IPS-18a (cell line): Measurements from ENCODE around the gene NAGA.

Experiments used
- H3K27ac ChIP-seq: one replicate; pipeline ENCODE4 v1.5.1; 2013; ENCODE audit warnings: low read length
- H3K27me3 ChIP-seq: one replicate; pipeline ENCODE4 v1.6.1; 2013; ENCODE audit warnings: mild to moderate bottlenecking, low read length; ENCODE audit not compliant: control insufficient read depth, insufficient read depth
- H3K36me3 ChIP-seq: one replicate; pipeline ENCODE4 v1.6.1; 2013; ENCODE audit warnings: low read depth, low read length; ENCODE audit not compliant: control insufficient read depth
- H3K4me1 ChIP-seq: one replicate; pipeline ENCODE4 v1.6.1; 2013; ENCODE audit warnings: low read depth, low read length; ENCODE audit not compliant: control insufficient read depth
- H3K4me3 ChIP-seq: one replicate; pipeline ENCODE4 v1.5.1; 2013; ENCODE audit warnings: low read length
- H3K9ac ChIP-seq: one replicate; pipeline ENCODE4 v1.6.1; 2013; ENCODE audit warnings: mild to moderate bottlenecking, low read length, moderate library complexity
- H3K9me3 ChIP-seq: one replicate; pipeline ENCODE4 v1.6.1; 2013; ENCODE audit warnings: low read depth, low read length; ENCODE audit not compliant: control insufficient read depth

The NAGA gene

DNA sequence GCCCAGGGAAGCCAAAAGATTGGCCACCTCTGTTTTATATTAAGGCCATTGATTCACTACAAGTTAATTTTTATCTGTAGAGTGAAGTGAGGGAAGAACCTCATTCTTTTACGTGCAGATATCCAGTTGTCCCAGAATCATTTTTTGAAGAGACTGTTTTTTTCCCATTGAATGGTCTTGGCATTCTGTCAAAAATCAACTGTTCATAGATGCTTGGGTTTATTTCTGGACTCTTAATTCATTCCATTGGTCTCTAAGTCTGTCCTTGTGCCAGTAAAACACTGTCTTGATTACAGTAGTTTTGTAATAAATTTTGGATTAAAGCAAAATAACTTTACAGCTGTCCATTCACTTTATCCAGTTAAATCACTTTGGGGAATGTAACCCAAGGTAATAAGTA is 45.2 kb downstream of the NAGA start:
- Histone ChIP-seq H3K27me3 (peaks cover 7% of the 10 kb centered on the region), H3K4me1 (no peaks in the 10 kb centered on the region), H3K9me3 (no peaks in the 10 kb centered on the region), H3K36me3 (no peaks in the 10 kb centered on the region), H3K4me3 (no peak overlapping the region), H3K27ac (no peak overlapping the region), H3K9ac (no peak overlapping the region)

DNA sequence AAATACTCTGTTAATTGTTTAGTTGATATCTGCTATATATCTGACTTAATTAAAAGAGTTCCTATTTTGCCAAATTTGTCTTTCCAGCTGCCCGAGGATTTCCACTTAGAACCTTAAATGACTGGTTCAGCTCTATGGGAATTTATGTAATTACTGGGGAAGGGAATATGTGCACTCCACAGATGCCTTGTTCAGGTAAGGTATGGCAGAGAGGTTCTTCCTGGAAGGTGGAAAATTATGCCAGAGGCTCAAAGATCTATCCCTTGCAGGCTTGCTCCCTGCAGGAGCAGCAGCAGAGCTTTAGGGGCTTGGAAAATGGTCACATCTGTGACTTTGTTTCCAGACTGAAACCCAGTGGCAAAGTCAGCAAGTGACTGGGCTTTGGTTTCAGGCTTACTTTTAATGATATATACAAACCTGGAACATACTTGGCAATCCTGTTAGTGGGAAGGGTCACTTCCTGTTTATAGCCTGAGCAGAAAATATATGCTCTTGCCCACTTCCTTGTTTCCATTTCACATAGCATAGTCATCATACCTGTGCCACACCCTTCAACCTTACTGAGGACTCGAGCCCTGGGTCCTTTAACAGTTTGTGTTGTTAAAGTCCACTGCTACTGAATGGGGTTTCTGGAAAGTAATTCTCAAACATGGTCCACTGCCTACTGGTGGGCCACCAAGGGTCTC is 48.3 kb downstream of the NAGA start:
- no peak overlapping the region for H3K27ac ChIP-seq
- no peak overlapping the region for H3K4me3 ChIP-seq
- H3K36me3 ChIP-seq = no peaks in the 10 kb centered on the region
- no peaks in the 10 kb centered on the region for H3K27me3 ChIP-seq
- no peaks in the 10 kb centered on the region for H3K9me3 ChIP-seq
- no peak overlapping the region for H3K9ac ChIP-seq
- no peaks in the 10 kb centered on the region for H3K4me1 ChIP-seq

DNA sequence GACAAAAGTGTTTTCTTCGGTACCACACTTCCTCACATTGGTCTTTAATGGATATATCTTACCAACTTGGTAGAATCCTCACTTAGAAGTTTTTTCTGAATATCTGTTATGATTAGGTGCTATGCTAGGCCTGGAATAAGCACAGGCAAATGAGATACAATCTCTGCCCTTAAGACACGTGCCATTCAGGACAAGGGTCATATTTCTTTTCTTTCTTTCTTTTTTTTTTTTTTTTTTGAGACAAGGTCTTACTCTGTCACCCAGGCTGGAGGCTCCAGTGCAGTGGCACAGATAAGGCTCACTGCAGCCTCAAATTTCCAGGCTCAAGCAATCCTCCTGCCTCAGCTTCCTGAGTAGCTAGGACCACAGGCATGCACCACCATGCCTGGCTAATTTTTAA is 49.0 kb downstream of the NAGA start:
- no peaks in the 10 kb centered on the region for H3K4me1 ChIP-seq
- no peak overlapping the region for H3K4me3 ChIP-seq

DNA sequence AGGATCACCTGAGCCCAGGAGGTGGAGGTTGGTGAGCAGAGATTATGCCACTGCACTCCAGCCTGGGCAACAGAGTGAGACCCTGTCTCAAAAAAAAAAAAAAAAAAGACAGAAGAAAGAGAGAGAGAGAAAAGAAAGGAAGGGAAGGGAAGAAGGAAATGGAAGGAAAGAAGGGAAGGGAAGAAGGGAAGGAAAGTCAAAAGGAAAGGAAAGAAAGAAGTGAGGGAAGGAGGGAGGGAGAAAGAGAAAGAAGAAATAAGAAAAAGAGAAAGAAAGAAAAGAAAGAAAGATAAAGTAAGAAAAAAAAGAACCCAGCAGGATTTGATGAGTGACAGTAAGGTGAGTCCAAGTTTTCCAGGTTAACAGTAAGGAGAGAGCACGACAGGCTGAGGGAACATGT is 52.4 kb downstream of the NAGA start:
- Histone ChIP-seq H3K4me1 (no peaks in the 10 kb centered on the region), H3K9me3 (no peaks in the 10 kb centered on the region), H3K9ac (no peak overlapping the region), H3K4me3 (no peak overlapping the region), H3K27me3 (no peaks in the 10 kb centered on the region), H3K36me3 (no peaks in the 10 kb centered on the region), H3K27ac (no peak overlapping the region)

More for the DNA sequence above, 49.0 kb downstream of the NAGA start:
- no peaks in the 10 kb centered on the region for H3K9me3 ChIP-seq
- no peaks in the 10 kb centered on the region for H3K27me3 ChIP-seq
- no peak overlapping the region for H3K9ac ChIP-seq
- no peaks in the 10 kb centered on the region for H3K36me3 ChIP-seq
- no peak overlapping the region for H3K27ac ChIP-seq

DNA sequence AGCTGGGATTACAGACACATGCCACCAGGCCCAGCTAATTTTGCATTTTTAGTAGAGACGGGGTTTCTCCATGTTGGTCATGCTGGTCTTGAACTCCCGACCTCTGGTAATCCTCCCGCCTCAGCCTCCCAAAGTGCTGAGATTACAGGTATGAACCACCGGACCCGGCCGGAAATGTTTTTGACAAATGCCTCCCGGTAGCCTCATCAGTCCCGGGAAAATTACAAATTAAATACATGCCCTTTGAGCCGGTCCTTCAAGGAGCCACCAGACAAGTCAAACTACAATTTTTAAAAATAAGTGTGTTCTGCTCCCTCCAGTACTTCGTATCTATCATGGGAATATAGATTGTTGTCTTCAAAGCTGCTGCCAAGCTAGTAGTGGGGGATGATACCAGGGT is 54.5 kb downstream of the NAGA start:
- H3K27me3 ChIP-seq = no peaks in the 10 kb centered on the region
- no peak overlapping the region for H3K4me3 ChIP-seq
- no peaks in the 10 kb centered on the region for H3K9me3 ChIP-seq
- no peaks in the 10 kb centered on the region for H3K4me1 ChIP-seq
- no peak overlapping the region for H3K27ac ChIP-seq
- no peaks in the 10 kb centered on the region for H3K36me3 ChIP-seq
- no peak overlapping the region for H3K9ac ChIP-seq

DNA sequence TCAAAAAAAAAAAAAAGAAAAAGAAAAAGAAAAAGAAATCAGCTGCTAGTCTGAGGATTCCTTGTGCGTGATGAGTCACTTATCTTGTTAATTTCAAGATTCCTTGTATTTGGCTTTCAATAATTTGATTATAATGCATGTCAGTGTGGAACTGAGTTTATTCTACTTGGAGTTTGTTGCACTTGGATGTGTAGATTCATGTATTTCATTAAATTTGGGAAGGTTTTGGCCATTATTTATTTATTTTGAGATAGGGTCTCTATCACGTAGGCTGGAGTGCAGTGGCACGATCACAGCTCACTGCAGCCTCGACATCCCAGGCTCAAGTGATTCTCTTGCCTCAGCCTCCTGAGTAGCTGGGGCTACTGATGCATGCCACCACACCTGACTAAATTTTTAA is 57.2 kb downstream of the NAGA start:
- Histone ChIP-seq H3K36me3 (no peaks in the 10 kb centered on the region), H3K9me3 (peaks cover 4% of the 10 kb centered on the region), H3K4me1 (no peaks in the 10 kb centered on the region), H3K27ac (no peak overlapping the region), H3K9ac (no peak overlapping the region), H3K27me3 (no peaks in the 10 kb centered on the region), H3K4me3 (no peak overlapping the region)

DNA sequence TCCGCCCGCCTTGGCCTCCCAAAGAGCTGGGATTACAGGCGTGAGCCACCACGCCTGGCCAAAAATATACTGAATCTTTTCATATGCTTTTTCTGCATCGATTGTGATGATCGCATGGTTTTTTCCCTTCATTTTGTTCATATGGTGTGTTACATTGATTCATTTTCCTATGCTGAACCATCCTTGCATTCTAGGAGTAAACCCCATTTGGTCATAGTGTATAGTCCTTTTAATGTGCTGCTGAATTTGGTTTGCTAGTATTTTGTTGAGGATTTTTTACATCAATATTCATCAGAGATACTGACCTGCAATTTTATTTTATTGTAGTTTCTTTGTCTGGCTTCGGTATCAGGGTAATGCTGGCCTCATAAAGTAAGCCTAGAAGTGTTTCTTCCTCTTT is 59.8 kb downstream of the NAGA start:
- Histone ChIP-seq H3K4me1 (no peaks in the 10 kb centered on the region), H3K9me3 (peaks cover 4% of the 10 kb centered on the region), H3K27ac (no peak overlapping the region), H3K9ac (no peak overlapping the region), H3K36me3 (no peaks in the 10 kb centered on the region), H3K4me3 (no peak overlapping the region), H3K27me3 (no peaks in the 10 kb centered on the region)
